Caki2 (cell line): ENCODE results near the gene SERP1. TPM values are rescaled to one million over a fixed set of nuclear protein-coding genes. Genes with fewer than 3 reads are reported as not detected.

Experiments used
- DNase-seq: peaks from one replicate; pipeline ENCODE4 v3.0.0-alpha.2; 2015; ENCODE audit warnings: low read depth
- in situ Hi-C: cut with HindIII; loops from 2 replicates; pipeline ENCODE4 v1.10.0; 2016; ENCODE audit warnings: low sequenced_read_pairs, low pct_unique_long_range_greater_than_20kb, mixed read lengths
- total RNA-seq: library from RNA; depleted of rRNA; stranded (reverse); fragments of >200 nt; shearing (Covaris generic); gene quantifications from 2 replicates; pipeline ENCODE4 v1.2.3, GENCODE V29; 2014; ENCODE audit warnings: low replicate concordance

The SERP1 gene
- total RNA-seq, 1 experiment from 2014 or later = 161 TPM

GRCh38 chr3:150543128-150543527 is 3.2 kb downstream of the SERP1 start:
- DNase-seq = no peak
- in situ Hi-C loops = no loop called here

GRCh38 chr3:150540991-150541390 is 5.3 kb downstream of the SERP1 start:
- no peak for DNase-seq
- in situ Hi-C loops = no loop called here

DNA sequence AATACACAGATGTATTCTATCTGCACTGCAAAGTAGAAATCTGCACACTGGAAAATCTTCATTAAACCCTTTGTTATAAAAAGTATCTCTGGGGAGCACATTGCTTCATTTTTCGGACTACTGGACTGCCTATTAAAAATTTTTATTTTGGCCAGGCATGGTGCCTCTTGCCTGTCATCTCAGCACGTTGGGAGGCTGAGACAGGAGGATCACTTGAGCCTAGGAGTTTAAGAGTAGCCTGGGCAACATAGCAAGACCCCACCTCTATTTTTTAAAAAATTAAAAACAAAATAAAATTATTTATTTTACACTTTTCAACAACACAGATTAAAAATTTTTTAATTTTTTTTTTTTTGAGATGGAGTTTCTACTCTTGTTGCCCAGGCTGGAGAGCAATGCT is 6.0 kb downstream of the SERP1 start:
- no peak for DNase-seq
- in situ Hi-C loops = no loop called here

- in situ Hi-C loops = no loop called here
- DNase-seq = no peak
Observed at GRCh38 chr3:150538324-150539208, 7.7 kb downstream of the SERP1 start.

DNA sequence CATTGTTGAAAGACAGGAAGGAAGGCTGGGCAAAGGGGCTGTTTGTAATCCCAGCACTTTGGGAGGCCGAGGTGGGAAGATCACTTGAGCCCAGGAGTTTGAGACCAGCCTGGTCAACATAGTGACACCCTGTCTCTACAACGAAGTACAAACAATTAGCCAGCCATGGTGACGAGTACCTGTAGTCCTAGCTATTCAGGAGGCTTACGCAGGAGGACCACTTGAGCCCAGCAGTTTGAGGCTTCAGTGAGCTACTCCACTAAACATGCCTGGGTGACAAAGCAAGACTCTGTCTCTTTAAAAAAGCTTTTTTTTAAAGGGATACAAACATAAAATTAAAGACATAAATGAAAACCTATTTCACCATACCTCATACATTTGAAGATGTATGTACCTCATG is 11.1 kb downstream of the SERP1 start:
- DNase-seq = no peak
- in situ Hi-C loops = no loop called here

DNA sequence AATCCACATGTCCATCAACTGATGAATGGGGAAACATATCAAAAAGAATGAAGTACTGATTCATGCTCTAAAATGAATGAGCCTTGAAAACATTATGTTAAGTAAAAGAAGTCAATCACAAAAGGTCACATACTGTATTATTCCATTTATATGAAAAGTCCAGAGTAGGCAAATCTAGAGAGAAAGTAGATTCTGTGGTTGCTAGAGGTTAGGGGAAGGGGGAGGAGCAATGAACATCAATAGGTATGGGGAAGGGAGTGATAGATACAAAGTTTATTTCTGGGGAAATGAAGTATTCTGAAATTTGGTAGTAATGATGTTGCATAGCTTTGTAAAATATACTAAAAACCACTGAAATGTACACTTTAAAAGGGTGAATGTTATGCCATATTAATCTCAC is 14.5 kb downstream of the SERP1 start:
- in situ Hi-C loops = no loop called here
- no peak for DNase-seq

- in situ Hi-C loops = no loop called here
- DNase-seq = no peak
Observed at GRCh38 chr3:150528354-150528797, 17.9 kb downstream of the SERP1 start.

GRCh38 chr3:150527464-150528255 is 18.6 kb downstream of the SERP1 start:
- no peak for DNase-seq
- in situ Hi-C loops = no loop called here

GRCh38 chr3:150523538-150523937 is 22.8 kb downstream of the SERP1 start:
- in situ Hi-C loops = no loop called here
- no peak for DNase-seq

GRCh38 chr3:150521463-150521862 is 24.8 kb downstream of the SERP1 start:
- no peak for DNase-seq
- in situ Hi-C loops = no loop called here

DNA sequence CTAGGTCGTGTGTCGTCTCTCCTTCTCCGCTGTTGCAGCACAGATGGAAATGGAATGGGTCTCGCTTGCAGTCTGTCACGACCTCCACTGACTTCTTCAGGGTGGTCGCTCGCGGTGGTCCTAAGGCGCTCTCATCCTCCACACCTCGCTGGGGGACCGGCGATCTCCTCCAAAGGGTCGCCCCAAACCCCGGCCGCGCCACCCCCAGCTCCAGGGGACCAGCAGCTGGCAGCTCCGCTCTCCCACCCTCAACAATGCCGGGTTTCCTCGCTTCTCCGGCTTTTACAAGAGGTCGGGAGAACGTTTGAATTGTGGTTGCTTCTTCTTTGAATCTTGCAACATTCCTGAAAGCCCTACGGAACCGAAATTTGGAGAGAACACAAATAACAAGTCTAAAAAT is 25.9 kb downstream of the SERP1 start:
- in situ Hi-C loops = no loop called here
- no peak for DNase-seq

GRCh38 chr3:150519026-150519425 is 27.3 kb downstream of the SERP1 start:
- in situ Hi-C loops = no loop called here
- no peak for DNase-seq

- no peak for DNase-seq
- in situ Hi-C loops = no loop called here
Observed at GRCh38 chr3:150515210-150515609, 31.1 kb downstream of the SERP1 start.

- DNase-seq = no peak
- in situ Hi-C loops = no loop called here
Observed at GRCh38 chr3:150511122-150511821, 35.0 kb downstream of the SERP1 start.

GRCh38 chr3:150509780-150510179 is 36.5 kb downstream of the SERP1 start:
- DNase-seq = no peak
- in situ Hi-C loops = no loop called here

DNA sequence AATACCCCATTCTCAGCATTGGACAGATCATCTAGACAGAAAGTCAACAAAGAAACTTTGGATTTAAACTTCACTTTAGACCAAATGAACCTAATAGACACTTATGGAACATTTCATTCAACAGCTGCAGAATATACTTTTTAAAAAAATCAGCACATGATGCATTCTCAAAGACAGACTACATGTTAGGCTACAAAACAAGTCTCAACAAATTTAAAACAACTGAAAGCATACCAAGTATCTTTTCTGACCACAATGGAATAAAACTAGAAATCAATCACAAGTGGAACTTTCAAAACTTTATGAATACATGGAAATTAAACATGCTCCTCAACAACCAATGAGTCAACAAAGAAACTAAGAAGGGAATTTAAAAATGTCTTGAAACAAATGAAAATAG is 37.9 kb downstream of the SERP1 start:
- DNase-seq = no peak
- in situ Hi-C loops = no loop called here

DNA sequence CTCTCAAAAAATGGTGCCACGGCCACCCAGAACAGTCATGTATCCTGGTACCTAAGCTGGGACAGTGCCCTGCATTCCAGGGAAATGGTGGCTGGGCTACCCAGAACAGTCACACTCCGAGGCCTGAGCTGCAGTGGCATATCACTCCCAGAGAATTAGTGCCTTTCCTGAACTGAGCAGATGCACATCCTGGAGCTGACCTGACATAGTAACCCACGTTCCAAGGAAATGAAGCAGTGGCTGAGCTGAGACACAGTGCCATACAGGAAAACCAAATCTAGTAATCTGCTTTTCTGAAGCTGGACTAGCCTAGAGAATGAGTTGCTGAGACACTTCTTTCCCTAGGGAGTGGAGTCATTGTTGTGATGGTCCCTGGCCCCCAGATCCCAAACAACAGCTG is 41.8 kb downstream of the SERP1 start:
- DNase-seq = no peak
- in situ Hi-C loops = no loop called here

DNA sequence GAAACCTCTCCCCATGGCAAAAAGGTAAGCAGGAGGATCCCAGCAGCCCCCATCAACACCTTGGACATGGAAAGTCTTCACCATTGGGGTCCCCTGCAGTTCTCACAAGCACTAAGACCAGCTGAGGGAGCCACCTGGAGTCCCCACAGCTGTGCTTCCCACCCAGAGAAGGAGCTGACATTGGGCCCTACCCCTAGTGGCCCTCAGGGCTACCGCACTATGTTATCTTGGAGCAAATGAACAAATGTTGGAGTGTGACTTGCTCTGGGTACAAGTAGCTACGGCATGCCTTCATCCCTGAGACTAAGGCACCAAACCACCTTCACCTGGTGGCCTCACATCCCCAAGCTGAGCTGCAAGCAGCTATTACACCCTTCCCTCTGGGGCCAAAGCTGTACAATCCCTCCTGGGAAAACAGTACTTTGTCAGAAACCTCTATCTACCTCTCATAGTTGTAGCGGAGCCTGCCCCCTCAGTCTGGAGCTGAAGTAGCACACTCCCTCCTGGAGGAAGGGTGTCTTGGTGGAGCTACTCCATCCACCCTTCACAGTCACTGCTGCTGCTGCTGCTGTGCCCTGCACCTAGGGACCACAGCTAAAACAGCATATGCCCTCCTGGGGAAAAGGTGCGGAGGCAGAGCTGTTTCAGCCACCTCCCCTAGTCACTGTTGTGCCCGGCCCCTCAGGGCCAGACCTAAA is 42.7 kb downstream of the SERP1 start:
- DNase-seq = no peak
- in situ Hi-C loops = no loop called here
